ENCODE data around the gene PAK5.

PAK5 gene

GRCh38 chr20:9488063-9488462 lies 350.8 kb downstream of the PAK5 start:
- no peak for DNase-seq

Measured in activated CD4-positive, alpha-beta T cell treated with anti-CD3 and anti-CD28 coated beads for 1 hour (primary cell).